Activated CD4-positive, alpha-beta T cell treated with anti-CD3 and anti-CD28 coated beads, Interleukin-2, Interleukin-6, amounts not matched to agents 100 ng/mL and 50 ng/mL, durations not matched to agents 16 hours and 8 hours (primary cell): ENCODE measurements around the gene MEF2B.

Experiments used
- DNase-seq: peaks from one replicate; pipeline ENCODE4 v3.0.0-alpha.2; 2020

MEF2B gene

GRCh38 chr19:19170053-19170872 lies at the start of gene MEF2B:
MEF2B (minus strand) TSS chr19:19170263; CDS start chr19:19150735, 19,528 bp downstream.
- DNase-seq = peak; percentile 79

GRCh38 chr19:19218911-19219310 lies 48.8 kb upstream of the MEF2B start:
- DNase-seq = no peak

GRCh38 chr19:19217099-19217498 lies 47.0 kb upstream of the MEF2B start:
- DNase-seq = peak; percentile 18

GRCh38 chr19:19215792-19216191 lies 45.7 kb upstream of the MEF2B start:
- DNase-seq = no peak

GRCh38 chr19:19214892-19215291 lies 44.8 kb upstream of the MEF2B start:
- no peak for DNase-seq

- no peak for DNase-seq
Observed at GRCh38 chr19:19214159-19214490, 44.1 kb upstream of the MEF2B start.

- no peak for DNase-seq
Observed at GRCh38 chr19:19213426-19214158, 43.5 kb upstream of the MEF2B start.

GRCh38 chr19:19212916-19213315 lies 42.9 kb upstream of the MEF2B start:
- DNase-seq = no peak

- no peak for DNase-seq
Observed at GRCh38 chr19:19211499-19212420, 41.7 kb upstream of the MEF2B start, which contains the start of gene NCAN. NCAN (plus strand) TSS chr19:19211958; CDS start chr19:19216954, 4,996 bp downstream.

- DNase-seq = no peak
Observed at GRCh38 chr19:19209372-19209771, 39.3 kb upstream of the MEF2B start.

GRCh38 chr19:19207637-19208572 lies 37.8 kb upstream of the MEF2B start:
- no peak for DNase-seq

- DNase-seq = no peak
Observed at GRCh38 chr19:19206938-19207337, 36.9 kb upstream of the MEF2B start.

GRCh38 chr19:19205416-19206410 lies 35.6 kb upstream of the MEF2B start:
- DNase-seq = no peak

- no peak for DNase-seq
Observed at GRCh38 chr19:19204181-19204580, 34.1 kb upstream of the MEF2B start.

GRCh38 chr19:19203012-19203856 lies 33.2 kb upstream of the MEF2B start, which contains the start of gene NR2C2AP:
NR2C2AP (minus strand) TSS chr19:19203414; CDS start chr19:19203060, 354 bp downstream.
- peak; percentile 95 for DNase-seq

- peak; percentile 13 for DNase-seq
Observed at GRCh38 chr19:19202707-19203011, 32.6 kb upstream of the MEF2B start.

GRCh38 chr19:19201697-19202630 lies 31.9 kb upstream of the MEF2B start:
- DNase-seq = no peak

- no peak for DNase-seq
Observed at GRCh38 chr19:19193926-19194325, 23.9 kb upstream of the MEF2B start.
